ENCODE results near the gene GABARAP.

DNA sequence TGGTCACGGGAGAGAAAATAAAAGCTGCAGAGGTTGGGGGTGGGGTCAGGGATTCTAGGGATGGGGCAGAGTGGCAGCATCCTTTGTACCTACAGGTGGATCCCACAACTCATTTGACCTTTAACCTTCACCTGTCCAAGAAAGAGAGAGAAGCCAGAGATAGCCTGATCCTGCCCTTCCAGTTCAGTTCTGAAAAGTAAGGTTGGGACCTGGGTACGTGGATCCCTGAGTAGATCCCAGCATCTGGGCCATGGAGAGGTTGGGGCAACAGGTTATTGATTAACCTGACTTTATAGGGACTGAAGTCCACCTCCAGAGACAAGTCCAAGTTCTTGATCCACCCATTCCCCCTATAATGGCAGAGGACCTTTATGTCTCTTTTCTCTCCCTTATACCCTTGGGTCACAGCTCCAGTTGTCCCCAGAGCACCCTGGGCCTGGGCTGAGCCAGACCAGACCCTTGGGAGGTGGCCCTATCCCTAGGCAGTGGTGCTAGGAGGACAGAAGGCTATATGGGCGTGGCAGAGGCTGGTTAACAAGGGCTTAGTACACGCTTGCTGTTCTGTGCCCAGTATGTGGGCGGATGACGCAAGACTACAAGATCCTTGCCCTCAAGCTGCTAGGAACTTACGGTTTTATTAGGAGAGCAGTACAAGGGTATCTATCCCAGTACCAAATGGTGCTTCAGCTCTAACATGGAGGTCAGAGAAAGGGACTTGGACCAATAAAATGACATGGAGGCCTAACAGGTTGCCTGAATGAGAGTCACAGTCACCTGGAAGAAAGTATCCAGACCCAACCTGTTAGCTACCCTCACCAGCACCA lies 16.7 kb upstream of the GABARAP start:
- TF ChIP-seq POLR2A (IDR thresholded peaks at IDR 0.05) = peak; percentile 83
- TF ChIP-seq, protein P1, sequence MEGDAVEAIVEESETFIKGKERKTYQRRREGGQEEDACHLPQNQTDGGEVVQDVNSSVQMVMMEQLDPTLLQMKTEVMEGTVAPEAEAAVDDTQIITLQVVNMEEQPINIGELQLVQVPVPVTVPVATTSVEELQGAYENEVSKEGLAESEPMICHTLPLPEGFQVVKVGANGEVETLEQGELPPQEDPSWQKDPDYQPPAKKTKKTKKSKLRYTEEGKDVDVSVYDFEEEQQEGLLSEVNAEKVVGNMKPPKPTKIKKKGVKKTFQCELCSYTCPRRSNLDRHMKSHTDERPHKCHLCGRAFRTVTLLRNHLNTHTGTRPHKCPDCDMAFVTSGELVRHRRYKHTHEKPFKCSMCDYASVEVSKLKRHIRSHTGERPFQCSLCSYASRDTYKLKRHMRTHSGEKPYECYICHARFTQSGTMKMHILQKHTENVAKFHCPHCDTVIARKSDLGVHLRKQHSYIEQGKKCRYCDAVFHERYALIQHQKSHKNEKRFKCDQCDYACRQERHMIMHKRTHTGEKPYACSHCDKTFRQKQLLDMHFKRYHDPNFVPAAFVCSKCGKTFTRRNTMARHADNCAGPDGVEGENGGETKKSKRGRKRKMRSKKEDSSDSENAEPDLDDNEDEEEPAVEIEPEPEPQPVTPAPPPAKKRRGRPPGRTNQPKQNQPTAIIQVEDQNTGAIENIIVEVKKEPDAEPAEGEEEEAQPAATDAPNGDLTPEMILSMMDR (IDR thresholded peaks at IDR 0.05) = no peak
